ENCODE results near the gene WFDC9.
"Not testable (repeated sequence)": the region's sequence is repeated elsewhere in the genome, so short reads cannot be mapped to it uniquely, and the experiment has no call there.

The WFDC9 gene

DNA sequence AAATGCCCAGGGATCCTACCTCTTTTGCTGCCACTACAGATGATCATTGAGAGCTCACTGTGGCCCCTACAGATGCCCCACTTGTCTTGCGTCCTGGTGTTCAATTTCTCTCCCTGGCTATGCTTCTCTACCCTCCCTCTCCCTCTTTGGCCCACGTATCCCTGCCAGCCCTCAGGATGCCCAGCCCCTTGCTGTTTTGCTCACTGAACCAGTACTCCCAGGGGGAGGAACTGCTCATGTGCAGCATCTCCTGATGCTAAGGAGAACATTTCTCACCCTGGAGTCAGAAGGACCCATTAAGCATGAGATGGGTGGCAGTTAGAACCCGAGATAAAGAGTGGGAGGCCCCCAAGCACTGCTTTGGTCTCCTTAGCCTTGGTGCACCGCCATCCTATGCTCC is at the start of gene WFDC9:
Gene WFDC9 (minus strand): TSS at position 101 of the 400 bp plus-strand sequence. CDS start 21,103 bp downstream, outside the sequence.
- no peak for DNase-seq

DNA sequence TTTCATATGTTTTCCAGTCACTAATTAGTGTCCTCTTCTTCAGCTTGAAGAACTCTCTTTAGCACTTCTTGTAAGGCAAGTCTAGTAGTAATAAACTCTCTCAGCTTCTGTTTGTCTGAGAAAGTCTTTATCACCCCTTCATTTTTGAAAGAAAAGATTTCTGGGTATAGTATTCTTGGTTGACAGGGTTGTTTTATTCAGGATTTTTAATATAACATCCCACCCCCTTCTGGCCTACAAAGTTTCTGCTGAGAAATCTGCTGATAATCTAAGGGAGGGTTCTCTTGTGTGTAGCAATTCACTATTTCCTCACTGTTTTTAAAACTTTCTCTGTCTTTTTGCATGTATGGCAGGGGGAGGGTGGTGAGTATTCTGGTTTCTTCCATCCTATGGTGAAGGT is 48.6 kb upstream of the WFDC9 start:
- no peak for DNase-seq

DNA sequence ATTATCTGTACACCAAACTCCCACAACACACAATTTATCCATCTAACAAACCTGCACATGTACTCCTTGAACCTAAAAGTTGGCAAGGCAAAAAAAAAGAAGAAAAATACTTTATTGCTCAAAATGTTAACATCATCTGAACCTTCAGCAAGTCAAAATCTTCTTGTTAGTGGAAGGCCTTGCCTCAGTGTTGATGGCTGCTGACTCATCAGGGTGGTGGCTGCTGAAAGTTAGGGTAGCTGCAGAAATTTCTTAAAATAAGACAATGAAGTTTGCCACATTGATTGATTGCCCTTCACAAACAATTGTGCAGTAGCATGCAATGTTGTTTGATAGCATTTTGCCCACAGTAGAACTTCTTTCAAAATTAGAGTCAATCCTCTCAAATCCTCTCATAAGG is 41.7 kb upstream of the WFDC9 start:
- no peak for DNase-seq

DNA sequence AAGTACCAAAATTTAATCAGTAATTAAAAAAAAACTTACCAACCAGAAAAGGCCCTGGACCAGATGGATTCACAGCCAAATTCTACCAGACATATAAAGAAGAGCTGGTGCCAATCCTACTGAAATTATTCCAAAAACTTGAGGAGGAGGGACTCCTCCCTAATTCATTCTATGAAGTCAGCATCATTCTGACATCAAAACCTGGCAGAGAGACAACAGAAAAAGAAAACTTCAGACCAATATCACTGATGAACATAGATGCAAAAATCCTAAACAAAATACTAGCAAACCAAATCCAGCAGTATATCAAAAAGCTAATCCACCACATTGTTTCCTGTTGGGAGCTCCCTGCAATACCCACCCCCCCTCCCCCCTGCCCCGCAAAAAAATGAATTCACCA is 39.1 kb upstream of the WFDC9 start, which contains the start of gene WFDC11:
Gene WFDC11 (minus strand): TSS at position 101 of the 400 bp plus-strand sequence. CDS start 19,639 bp downstream, outside the sequence.
- DNase-seq = no peak

DNA sequence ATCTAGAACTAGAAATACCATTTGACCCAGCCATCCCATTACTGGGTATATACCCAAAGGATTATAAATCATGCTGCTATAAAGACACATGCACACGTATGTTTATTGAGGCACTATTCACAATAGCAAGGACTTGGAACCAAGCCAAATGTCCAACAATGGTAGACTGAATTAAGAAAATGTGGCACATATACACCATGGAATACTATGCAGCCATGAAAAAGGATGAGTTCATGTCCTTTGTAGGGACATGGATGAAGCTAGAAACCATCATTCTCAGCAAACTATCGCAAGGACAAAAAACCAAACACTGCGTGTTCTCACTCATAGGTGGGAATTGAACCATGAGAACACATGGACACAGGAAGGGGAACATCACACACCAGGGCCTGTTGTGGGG is 26.0 kb upstream of the WFDC9 start:
- DNase-seq = not testable (repeated sequence)

DNA sequence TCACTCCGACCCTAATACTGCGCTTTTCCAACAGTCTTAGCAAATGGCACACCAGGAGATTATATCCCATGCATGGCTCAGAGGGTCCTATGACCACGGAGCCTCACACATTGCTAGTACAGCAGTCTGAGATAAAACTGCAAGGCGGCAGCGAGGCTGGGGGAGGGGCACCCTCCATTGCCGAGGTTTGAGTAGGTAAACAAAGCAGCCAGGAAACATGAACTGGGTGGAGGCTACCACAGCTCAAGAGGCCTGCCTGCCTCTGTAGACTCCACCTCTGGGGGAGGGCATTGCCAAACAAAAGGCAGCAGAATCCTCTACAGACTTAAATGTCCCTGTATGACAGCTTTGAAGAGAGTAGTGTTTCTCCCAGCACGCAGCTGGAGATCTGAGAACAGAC is 20.6 kb upstream of the WFDC9 start:
- peak; percentile 2 for DNase-seq

DNA sequence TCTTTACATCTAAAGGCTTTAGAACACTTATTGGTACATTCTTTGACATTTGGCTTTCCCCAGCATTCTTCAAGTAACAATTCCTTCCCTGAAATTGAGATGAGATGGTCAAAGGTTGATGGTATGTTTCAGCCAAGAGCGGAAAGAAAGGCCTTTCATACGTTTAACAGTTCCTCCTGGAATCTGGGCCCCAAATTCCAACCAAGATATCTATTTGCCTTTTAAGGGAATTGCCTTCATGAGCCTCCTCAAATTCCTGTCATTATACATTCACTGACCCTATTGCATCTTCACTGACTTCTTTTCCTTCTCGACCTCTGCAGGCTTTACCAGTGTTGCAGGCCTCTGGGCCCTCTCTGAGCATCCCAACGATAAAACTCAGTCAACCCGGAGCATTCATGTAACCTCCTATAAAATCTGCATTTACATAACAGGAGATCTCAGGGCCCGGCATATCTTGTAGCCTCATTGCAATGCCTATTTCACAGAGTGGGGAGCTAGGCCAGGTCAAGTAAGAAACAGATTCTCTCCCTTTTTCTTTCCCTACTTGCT is 18.3 kb upstream of the WFDC9 start:
- no peak for DNase-seq

DNA sequence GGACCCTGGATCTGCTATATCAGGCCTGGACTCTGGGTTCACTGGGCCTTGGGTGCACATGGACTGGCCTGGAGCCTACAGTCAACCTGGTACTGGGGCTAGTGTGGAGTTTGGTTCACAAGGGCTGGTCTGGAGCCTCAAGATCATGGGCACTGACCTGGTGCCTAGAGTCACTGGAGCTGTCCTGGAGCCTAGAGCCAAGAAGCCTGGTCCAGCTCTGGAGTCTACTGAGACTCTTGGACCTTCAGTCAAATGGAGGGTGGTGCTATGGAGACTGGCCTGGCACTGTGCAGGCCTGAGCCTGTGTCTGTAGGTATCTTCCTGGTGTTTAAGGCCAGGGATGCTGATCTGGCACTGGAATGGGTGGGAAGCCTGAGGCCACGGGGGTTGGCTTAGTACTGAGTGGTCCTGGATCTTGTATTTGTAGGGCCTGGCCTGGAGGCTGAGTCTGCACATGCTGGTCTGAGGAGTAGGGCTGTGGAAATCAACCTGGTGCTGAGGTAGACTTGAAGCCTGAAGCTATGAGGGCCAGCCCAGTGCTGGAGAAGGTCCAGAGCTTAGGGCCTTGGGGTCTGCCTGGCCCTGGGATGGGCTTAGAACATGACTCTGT is 16.5 kb upstream of the WFDC9 start:
- DNase-seq = no peak

DNA sequence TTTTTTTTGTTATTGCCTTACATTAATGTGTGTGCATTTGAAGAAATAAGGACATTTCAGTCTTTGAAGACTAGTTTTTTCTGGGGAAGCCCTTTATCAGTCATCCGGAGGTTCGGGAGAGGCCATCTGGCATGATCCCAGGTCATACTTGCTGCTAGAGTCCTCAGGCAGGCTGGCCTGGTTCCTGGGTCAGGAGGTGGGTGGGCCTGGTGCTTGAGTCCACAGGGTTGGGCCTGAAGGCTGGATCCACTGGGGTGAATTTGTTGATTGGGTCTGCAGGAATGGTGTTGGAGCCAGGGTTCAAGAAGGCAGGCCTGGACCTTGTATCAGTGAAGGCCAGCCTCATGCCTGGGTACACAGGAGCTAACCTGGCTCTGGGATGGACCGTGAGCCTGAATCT is 15.8 kb upstream of the WFDC9 start:
- no peak for DNase-seq

DNA sequence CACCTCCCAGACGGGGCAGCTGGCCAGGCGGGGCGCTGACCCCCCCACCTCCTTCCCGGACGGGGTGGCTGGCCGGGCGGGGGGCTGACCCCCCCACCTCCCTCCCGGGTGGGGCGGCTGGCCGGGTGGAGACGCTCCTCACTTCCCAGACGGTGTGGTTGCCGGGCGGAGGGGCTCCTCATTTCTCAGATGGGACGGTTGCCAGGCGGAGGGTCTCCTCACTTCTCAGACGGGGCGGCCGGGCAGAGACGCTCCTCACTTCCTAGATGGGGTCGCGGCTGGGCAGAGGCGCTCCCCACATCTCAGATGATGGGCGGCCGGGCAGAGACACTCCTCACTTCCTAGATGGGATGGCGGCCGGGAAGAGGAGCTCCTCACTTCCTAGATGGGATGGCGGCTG is 14.8 kb upstream of the WFDC9 start:
- DNase-seq = not testable (repeated sequence)

DNA sequence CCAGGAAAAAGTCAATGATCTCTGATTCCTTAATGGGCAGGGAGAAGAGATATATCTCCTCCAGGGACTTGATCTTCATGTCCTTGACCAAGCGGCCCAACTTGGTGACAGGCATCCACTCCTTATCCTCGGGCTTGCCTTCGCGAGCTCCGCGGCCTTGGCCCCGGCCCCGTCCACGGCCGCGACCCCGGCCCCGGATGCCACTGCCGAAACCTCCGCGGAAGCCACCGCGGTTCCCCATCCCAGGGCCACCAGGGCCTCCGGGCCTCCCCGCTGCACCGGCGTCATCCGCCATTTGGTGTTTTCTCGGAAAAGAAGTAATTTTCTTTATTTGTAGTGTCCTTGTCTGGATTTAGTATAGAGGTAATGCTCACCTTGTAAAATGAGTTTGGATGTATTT is 10.0 kb upstream of the WFDC9 start:
- not testable (repeated sequence) for DNase-seq

DNA sequence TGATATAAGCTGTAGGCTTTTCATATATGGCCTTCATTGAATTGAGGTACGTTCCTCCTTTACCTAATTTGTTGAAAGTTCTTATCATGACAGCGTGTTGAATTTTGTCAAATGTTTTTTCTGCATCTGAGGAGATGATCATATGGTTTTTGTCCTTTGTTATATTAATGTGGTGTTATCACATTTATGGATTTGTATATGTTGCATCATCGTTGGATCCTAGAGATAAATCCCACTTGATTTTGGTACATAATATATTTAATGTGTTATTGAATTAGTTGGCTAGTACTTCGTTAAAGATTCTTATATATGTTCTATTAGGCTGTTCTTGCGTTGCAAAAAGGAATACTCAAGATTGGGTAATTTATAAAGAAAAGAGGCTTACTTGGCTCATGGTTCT is 8.6 kb upstream of the WFDC9 start:
- no peak for DNase-seq

DNA sequence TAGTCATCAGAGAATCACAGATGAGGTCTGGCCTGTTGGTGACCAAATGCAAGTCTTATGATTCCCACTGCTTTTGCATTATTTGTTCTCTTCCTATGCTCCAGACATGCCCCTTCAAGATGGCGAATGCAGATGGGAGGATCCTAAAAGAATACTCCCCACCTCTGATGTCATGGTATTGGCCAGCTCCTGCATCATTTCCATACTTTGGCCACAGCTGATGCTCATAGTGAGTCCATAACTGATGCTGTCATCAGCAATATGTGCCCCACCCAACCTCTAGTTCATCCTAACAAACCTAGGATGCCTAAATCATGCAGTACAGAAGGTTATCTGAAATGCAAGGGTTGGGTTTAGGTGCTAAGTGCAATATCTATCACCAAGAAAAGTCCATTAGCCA is 5.4 kb upstream of the WFDC9 start:
- no peak for DNase-seq

DNA sequence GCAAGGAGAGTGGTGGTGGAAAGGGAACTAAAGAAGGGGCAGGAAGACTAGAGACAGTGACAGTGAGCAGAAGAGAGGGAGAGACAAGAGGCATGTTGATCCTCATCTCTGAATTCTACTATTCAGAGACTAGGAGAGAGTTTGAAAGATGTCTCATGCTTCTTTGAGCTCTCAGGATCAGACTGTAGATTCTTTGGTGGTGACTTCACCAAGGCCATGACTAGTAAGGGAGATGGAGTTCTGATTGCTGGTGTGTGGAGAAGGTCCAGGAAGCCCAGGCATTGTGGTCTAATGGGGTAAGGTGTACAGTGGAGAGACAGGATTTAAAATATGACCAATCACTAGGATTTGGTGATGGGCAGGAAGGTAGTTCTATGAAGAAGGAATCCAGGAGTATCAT is 713 bp downstream of the WFDC9 start:
- no peak for DNase-seq

DNA sequence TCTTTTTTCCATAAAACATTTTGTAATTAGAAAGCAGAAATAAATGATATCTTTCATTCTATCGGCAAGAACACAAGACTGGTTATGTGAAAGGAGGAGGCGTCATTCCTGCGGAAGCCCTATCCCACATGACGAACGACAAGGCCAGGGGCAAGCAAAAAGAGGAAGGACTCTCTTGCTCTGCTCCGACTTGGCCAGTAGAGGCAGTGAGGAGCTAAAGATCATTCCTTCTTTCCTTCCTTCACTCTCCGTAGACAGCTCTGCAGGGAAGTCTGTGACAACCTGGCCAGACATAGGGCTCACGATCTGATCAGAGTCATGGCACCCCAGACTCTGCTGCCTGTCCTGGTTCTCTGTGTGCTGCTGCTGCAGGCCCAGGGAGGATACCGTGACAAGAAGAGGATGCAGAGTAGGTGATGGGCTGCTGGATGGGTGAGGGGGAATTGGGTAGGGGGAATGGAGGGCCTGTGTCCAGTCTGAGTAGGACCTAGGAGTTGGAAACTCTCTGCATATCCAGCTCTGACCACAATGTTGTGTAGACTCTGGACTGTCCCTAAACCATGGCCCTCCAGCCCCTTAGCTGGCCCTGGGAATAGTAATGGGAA is 1.5 kb downstream of the WFDC9 start, which contains the start of gene WFDC10A:
Gene WFDC10A (plus strand): TSS at position 244 of the 605 bp plus-strand sequence. CDS start 75 bp downstream, at position 319.
- peak; percentile 37 for DNase-seq

DNA sequence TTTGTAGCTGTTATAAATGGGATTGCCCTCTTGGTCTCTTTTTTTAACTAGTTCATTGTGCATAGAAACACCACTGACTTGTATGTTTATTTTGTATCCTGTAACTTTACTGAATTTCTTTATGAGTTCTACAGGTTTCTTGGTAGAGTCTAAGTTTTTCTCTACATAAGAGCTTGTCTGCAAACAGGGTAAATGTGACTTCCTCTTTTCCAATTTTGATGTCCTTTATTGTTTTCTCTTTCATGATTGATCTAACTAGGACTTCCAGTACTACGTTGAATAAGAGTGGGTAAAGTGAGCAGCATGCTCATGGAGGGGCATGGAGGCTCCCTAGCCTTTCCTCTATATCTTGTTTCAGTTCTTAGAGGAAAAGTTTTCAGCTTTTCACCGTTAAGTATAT is 4.5 kb downstream of the WFDC9 start:
- no peak for DNase-seq

DNA sequence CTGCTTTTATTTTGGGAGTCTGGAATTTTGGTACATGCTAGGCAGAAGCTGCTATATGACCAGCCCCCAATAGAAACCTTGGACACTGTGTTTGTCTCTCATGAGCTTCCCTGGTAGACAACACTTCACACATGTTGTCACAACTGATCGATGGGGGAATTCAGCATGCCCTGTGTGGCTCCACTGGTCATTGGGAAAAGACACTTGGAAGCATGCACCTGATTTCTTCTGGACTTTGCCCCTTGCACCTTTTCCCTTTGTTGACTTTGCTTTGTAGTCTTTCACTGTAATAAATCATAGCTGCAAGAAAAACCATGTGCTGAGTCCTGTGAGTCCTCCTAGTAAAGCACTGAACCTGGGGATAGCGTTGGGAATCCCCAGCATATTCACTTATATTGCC is 9.5 kb downstream of the WFDC9 start:
- peak; percentile 1 for DNase-seq

DNA sequence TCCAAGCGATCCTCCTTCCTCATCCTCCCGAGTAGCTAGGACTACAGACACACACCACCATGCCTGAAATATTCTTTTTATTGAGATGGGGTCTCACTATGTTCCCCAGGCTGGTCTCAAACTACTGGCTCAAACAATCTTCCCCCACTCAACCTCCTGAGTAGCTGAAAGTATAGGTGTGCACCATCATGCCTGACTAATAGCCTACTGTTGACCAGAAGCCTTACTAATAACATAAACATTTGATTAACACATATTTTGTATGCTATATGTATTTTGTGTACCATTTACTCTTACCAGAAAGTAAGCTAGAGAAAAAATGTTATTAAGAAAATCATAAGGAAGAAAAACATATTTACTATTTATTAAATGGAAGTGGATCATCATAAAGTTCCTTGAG is 13.5 kb downstream of the WFDC9 start:
- DNase-seq = no peak

DNA sequence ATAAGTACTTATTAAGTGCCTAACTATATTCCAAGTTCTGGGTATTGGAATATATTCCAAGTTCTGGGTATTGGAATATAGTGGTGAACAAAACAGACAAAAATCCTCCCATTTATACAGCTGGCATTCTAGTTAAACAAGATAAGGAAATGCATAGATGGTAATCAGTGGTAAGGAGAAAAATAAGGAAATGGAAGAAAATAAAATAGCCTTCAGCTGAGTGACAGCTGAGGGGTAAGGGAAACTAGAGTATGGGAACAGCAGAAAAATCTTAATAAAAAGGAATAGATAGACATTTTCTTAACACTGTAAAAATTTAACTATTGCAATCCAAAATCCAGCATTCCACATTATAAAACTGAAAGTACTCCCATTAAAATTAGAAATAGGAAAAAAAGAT is 18.8 kb downstream of the WFDC9 start:
- no peak for DNase-seq

DNA sequence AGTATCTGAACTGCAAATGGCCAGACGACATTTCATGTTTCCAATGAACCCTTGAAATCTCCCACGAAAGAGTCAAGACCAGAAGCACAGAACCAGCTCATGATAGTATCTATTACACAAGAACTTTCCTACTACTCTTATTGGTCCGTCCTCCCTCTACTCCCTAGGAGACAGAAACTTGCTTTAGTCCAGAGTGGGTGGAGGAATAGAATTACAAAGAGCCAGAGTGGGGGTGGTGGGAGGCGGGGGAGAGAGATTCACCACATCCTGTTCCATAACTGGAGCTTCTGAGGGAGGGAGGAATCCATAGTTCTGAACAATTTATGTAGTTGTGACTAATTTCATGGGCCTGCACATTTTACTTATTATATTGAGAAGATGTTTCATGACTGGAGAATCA is 20.0 kb downstream of the WFDC9 start:
- no peak for DNase-seq

DNA sequence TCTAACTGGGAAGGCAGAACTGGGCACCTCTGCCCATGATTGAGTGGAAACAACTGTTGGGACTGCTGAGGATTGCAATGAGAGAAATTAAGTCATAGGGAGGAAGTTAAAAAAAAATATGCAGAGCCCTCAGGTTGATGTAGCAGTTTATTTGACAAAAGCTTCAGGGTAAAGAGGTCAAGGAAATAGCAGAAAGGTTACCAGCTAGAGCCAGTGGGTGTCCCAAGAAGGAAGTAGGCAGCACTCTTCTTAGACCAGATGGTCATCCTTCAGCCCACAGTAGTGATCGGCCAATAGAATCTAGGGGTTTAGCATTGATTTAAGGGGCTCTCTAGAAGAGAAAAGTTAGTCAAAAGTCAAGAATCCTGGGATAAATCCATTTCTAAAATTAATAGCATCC is 23.3 kb downstream of the WFDC9 start:
- DNase-seq = no peak

DNA sequence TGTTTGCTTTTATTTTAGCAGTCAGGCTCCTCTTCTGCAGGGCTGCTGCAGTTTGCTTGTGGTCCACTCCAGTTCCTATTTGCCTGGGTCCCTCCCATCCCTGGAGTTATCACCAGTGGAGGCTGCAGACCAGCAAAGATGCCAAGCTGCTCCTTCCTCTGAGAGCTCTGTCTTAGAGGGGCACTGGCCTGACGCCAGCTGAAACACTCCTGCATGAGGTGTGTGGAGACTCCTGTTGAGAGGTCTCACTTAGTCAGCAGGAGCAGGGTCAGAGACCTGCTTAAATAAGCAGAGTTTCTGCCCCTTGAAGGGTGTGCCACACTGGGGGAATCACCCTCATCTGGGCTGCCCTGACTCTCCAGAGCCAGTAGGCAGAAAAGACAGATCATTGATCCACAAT is 35.8 kb downstream of the WFDC9 start:
- no peak for DNase-seq

DNA sequence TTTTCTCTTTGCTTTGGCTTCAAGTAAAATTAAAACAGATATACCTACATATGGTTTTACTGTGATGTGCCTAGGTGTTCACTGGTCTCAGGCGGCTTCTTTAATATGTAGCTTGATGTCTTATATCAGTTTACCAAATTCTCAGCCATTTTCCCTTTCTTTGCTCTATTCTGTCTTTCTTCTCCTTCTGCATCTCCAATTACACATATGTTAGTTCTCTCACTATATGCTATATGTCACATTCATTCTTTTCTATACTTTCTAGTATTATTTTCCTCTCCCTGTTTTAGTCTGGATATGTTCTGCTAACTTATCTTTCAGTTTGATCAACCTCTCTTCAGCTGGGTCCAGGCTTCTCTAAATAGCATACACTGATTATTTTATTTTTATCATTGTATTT is 37.6 kb downstream of the WFDC9 start:
- DNase-seq = no peak

DNA sequence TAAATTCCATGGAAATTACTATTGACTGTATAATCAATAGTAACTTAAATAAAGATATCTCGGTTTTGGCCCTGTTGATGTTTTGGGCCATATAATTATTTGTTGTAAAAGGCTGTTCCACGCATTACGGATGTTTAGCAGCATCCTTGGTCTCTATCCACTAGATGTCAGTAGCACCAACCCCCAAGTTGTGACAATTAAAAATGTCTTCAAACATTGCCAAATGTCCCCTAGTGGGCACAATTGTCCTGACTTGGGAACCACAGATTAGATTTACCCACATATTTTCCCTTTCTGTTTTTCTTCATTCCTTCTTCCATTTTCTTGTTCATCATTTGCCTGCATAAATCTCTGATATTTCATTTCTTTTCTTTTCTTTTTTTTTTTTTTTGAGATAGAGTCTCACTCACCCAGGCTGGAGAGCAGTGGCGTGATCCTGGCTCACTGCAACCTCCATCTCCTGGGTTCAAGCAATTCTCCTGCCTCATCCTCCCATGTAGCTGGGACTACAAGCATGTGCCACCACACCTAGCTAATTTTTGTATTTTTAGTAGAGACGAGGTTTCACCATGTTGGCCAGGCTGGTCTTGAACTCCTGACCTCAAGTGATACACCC is 38.4 kb downstream of the WFDC9 start:
- peak; percentile 66 for DNase-seq

Data from NCI-H69 (cell line).